Stimulated activated CD4-positive, alpha-beta T cell treated with anti-CD3 and anti-CD28 coated beads, Interleukin-1b, Interleukin-23, amount 100 ng/mL, for 4 hours (primary cell): ENCODE results near the gene TFEC.
"Not testable (repeated sequence)": the region's sequence is repeated elsewhere in the genome, so short reads cannot be mapped to it uniquely, and the experiment has no call there.

Experiments
- DNase-seq, 2 donors: peaks; one replicate each; pipeline ENCODE4 v3.0.0-alpha.2; 2020; ENCODE audit warnings: low read depth in 2 of 2

The TFEC gene

GRCh38 chr7:115929736-115930135 lies 100.8 kb downstream of the TFEC start:
- not testable (repeated sequence) for DNase-seq

DNA sequence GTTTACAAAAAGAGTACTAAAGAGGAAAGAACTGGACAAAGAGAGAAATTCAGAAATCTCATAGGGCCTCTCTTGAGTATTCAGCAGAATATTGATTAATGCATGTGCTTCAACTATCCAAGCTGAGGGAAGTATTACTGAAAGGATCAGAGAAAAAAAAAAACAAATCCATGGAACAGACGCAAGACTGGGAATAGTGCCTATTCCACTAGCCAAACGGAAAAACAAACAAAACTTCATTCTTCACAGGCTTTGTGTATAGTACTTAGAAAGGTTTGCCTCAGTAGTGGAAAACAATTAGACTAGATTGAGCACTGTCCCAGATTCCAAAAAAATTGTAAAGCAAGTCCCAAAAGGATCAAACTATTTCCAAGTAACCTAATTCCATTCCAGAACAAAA lies 106.2 kb downstream of the TFEC start:
- DNase-seq: no peak

DNA sequence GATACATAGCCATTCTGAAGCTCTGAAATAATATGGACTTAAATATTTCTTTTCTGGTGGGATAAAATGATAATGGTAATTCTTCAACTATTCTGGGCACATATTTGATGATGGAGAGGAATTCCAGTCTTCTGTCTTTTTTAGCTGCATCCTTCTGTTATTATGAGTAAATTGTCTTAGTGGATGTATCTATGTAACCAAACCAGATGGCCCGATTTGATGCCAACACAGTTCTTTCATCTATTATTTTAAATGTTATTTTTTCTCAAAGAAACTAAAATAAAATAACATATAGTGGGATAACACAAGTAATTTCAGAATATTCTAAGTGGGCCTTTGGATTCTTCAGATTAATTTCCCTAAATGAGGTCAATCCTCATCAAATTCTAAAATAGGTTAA lies 110.2 kb downstream of the TFEC start:
- no peak for DNase-seq

- DNase-seq: no peak
Observed at GRCh38 chr7:115914951-115915350, 115.6 kb downstream of the TFEC start.

DNA sequence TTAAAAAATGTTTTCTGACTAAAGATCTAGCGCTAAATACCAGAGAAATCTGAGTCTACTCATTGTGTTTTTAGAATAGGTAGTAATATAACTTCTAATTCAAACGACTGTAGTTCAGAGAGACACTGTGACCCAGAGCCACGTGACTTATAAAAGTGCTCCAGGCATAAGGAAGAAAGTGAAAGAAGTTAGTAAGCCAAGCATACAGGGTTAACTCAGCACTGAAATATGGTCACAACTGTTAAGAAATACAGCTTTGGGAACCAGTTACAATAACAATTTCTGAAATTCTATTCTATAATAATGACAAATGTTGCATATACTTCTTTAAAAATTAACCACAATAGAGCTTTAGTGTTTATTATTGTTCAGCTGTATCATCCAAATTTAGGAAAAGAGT lies 119.1 kb downstream of the TFEC start:
- no peak for DNase-seq

DNA sequence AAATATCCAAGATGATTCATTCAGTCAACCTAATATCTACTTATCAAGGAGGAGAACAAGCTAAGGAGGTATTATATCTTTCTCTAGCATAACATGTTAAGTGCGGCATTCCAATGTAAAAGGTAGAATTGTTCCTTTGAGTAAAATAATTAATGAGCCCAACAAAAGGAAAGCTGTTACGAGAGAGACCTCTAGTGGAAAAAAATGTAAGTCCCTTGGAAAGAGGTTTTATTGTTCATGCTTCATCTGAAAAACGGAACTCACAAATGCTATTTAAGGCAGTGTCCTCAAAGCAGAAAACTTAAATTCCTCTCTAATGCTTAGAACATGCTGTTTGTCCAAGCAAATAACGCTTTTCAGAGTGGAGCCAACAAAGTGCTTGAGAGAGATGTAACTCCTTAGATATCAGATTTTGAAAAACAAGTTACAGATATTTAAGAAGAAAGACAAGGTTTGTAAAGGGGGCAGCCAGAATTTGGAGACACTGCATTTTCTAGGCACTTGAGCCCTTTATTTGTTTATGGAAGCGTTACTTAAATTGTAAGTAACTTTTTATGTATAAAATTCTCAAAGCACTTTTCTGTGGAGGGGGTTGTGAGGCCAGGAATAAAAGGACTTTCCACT lies 119.9 kb downstream of the TFEC start:
- no peak for DNase-seq

GRCh38 chr7:115906731-115907130 lies 123.8 kb downstream of the TFEC start:
- DNase-seq: no peak

- no peak for DNase-seq
Observed at GRCh38 chr7:115889669-115889984, 140.9 kb downstream of the TFEC start.

- no peak for DNase-seq
Observed at GRCh38 chr7:115888981-115889668, 141.4 kb downstream of the TFEC start.

GRCh38 chr7:115885550-115885949 lies 145.0 kb downstream of the TFEC start:
- DNase-seq: no peak
